ENCODE results near the gene BNC2. TPM values are rescaled to one million over a fixed set of nuclear protein-coding genes. Genes with fewer than 3 reads are reported as not detected.

Gene BNC2
- total RNA-seq, 1 experiment from 2014 or later: not detected

- no peaks in the 10 kb centered on the region for H3K36me3 Mint-ChIP-seq (ENCODE audit: insufficient read depth, unreplicated experiment)
- CTCF ChIA-PET: no interaction called here
- TF ChIP-seq CTCF (IDR thresholded peaks at IDR 0.05; ENCODE audit: unreplicated experiment): no peak
- H3K4me3 Mint-ChIP-seq (ENCODE audit: low read depth, unreplicated experiment): no peak overlapping the region
- intact Hi-C loops (cut with micrococcal nuclease; ENCODE audit: unreplicated experiment): no loop called here
- BruUV-seq (replicated peaks): no TSS peak
- DNase-seq: no peak
- no peaks in the 10 kb centered on the region for H3K27me3 Mint-ChIP-seq (ENCODE audit: unreplicated experiment)
- H3K27ac Mint-ChIP-seq (ENCODE audit: unreplicated experiment): no peak overlapping the region
- no peaks in the 10 kb centered on the region for H3K4me1 Mint-ChIP-seq (ENCODE audit: low read depth, unreplicated experiment)
- no peaks in the 10 kb centered on the region for H3K9me3 Mint-ChIP-seq (ENCODE audit: low read depth, unreplicated experiment)
Observed at GRCh38 chr9:16633794-16634193, 236.7 kb downstream of the BNC2 start.

DNA sequence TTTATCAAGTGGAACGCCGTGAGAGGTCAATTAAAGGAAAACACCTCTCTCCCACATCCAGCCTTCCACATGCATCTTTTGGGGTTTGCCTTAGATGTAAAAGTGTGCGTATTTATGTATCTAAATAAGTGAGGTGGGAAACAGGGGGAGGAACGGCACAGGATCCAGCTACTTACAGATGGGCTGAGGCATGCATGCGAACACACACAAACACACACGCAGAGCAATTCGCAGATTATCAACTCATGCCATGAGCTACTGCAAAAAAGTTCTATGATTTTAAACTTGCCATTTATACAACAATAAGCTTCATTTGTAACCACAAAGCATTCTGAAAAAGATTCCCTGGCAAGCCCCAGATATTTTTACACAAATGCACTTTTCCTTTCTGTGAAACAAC lies 242.1 kb downstream of the BNC2 start:
- no peak for TF ChIP-seq CTCF (IDR thresholded peaks at IDR 0.05; ENCODE audit: unreplicated experiment)
- Mint-ChIP-seq H3K27ac (ENCODE audit: unreplicated experiment) (no peak overlapping the region), H3K9me3 (ENCODE audit: low read depth, unreplicated experiment) (no peaks in the 10 kb centered on the region), H3K27me3 (ENCODE audit: unreplicated experiment) (no peaks in the 10 kb centered on the region), H3K4me3 (ENCODE audit: low read depth, unreplicated experiment) (no peak overlapping the region), H3K4me1 (ENCODE audit: low read depth, unreplicated experiment) (peaks cover 9% of the 10 kb centered on the region), H3K36me3 (ENCODE audit: insufficient read depth, unreplicated experiment) (no peaks in the 10 kb centered on the region)
- DNase-seq: no peak
- CTCF ChIA-PET: no interaction called here
- intact Hi-C loops (cut with micrococcal nuclease; ENCODE audit: unreplicated experiment): no loop called here
- BruUV-seq (replicated peaks): no TSS peak

DNA sequence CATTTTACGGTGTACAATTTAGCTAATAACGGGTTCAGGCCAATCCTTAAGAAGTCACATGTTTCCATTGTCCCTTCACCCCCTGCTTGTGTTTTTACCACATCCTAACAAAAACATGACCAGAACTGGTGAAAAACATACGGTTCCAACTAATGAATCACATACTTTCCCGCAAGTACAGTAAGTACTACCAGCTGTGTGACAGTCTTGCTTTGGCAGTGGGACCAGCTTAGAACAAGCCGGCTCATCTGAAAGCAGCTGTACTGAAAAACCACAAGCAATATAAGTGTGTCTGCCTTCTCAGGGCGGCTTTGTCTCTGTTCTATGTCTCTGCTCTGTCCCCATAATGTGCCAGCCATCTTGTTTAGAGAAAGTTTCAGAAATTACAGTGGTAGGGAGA lies 242.5 kb downstream of the BNC2 start:
- Mint-ChIP-seq H3K27ac (ENCODE audit: unreplicated experiment) (no peak overlapping the region), H3K4me3 (ENCODE audit: low read depth, unreplicated experiment) (no peak overlapping the region)
- no TSS peak for BruUV-seq (replicated peaks)

DNA sequence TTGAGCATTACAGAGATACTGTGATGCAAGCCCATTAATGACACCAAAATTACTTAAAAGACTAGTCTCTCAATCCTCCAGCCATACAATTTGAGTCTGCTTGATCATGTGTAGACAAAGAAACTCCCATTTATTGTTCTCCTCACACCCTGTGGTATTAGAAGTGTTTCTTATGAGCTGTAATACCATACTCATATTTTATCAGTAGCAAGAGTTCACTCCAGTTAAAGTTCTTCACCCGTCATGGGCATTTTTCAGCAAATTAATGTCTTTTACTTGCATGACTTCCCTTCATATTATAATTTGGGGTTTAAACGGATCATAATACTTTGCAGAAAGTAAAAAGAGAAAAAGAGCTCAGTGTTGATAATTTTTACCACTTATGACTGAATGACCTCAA lies 242.9 kb downstream of the BNC2 start:
- H3K36me3 Mint-ChIP-seq (ENCODE audit: insufficient read depth, unreplicated experiment): no peaks in the 10 kb centered on the region
- no peak overlapping the region for H3K27ac Mint-ChIP-seq (ENCODE audit: unreplicated experiment)
- H3K4me3 Mint-ChIP-seq (ENCODE audit: low read depth, unreplicated experiment): no peak overlapping the region
- BruUV-seq (replicated peaks): no TSS peak
- H3K9me3 Mint-ChIP-seq (ENCODE audit: low read depth, unreplicated experiment): no peaks in the 10 kb centered on the region
- DNase-seq: no peak
- peaks cover 9% of the 10 kb centered on the region for H3K4me1 Mint-ChIP-seq (ENCODE audit: low read depth, unreplicated experiment)
- TF ChIP-seq CTCF (IDR thresholded peaks at IDR 0.05; ENCODE audit: unreplicated experiment): no peak
- H3K27me3 Mint-ChIP-seq (ENCODE audit: unreplicated experiment): no peaks in the 10 kb centered on the region
- intact Hi-C loops (cut with micrococcal nuclease; ENCODE audit: unreplicated experiment): no loop called here
- CTCF ChIA-PET: no interaction called here

More for the DNA sequence above, 242.5 kb downstream of the BNC2 start:
- no peak for TF ChIP-seq CTCF (IDR thresholded peaks at IDR 0.05; ENCODE audit: unreplicated experiment)
- DNase-seq: no peak
- CTCF ChIA-PET: no interaction called here
- intact Hi-C loops (cut with micrococcal nuclease; ENCODE audit: unreplicated experiment): no loop called here
- Mint-ChIP-seq H3K9me3 (ENCODE audit: low read depth, unreplicated experiment) (no peaks in the 10 kb centered on the region), H3K4me1 (ENCODE audit: low read depth, unreplicated experiment) (peaks cover 9% of the 10 kb centered on the region), H3K27me3 (ENCODE audit: unreplicated experiment) (no peaks in the 10 kb centered on the region), H3K36me3 (ENCODE audit: insufficient read depth, unreplicated experiment) (no peaks in the 10 kb centered on the region)

All from Calu3 (cell line).